ENCODE measurements around the gene PDE6C.

GRCh38 chr10:93628858-93629257 is 16.5 kb downstream of the PDE6C start:
- TF ChIP-seq CTCF (conservative IDR thresholded peaks at IDR 0.05; ENCODE audit: low read length) (no peak), EZH2phosphoT487 (IDR thresholded peaks at IDR 0.05; ENCODE audit: borderline replicate concordance, low read depth, low read length) (no peak)
